WERI-Rb-1 (cell line): ENCODE results near the gene SPTAN1.

Experiments used
- DNase-seq: peaks from one replicate; pipeline ENCODE4 v3.0.0-alpha.2; 2020
- H3K27ac ChIP-seq: fragments of 250-450 bp; sonication (Bioruptor Pico); 2 replicates; pipeline ENCODE4 v1.5.1; 2020; ENCODE audit warnings: mild to moderate bottlenecking, moderate library complexity
- H3K27me3 ChIP-seq: fragments of 250-450 bp; sonication (Bioruptor Pico); 2 replicates; pipeline ENCODE4 v1.5.1; 2021; ENCODE audit warnings: mild to moderate bottlenecking, low read depth, moderate library complexity; ENCODE audit not compliant: insufficient read depth, severe bottlenecking
- H3K36me3 ChIP-seq: fragments of 250-450 bp; sonication (Bioruptor Pico); 2 replicates; pipeline ENCODE4 v1.5.1; 2020; ENCODE audit warnings: mild to moderate bottlenecking, moderate library complexity
- H3K4me3 ChIP-seq: 2 replicates; pipeline ENCODE4 v1.5.1; 2011; ENCODE audit warnings: low read depth, mild to moderate bottlenecking, control low read depth, low read length
- H3K9me3 ChIP-seq: fragments of 250-450 bp; sonication (Bioruptor Pico); 2 replicates; pipeline ENCODE4 v1.5.1; 2021; ENCODE audit warnings: mild to moderate bottlenecking, moderate library complexity; ENCODE audit not compliant: severe bottlenecking
- TF ChIP-seq, protein P1 (sequence below): IDR thresholded peaks from 2 replicates; pipeline ENCODE4 v1.5.1; 2011; ENCODE audit warnings: low read depth, mild to moderate bottlenecking, control low read depth, inconsistent platforms, low read length

SPTAN1 gene

DNA sequence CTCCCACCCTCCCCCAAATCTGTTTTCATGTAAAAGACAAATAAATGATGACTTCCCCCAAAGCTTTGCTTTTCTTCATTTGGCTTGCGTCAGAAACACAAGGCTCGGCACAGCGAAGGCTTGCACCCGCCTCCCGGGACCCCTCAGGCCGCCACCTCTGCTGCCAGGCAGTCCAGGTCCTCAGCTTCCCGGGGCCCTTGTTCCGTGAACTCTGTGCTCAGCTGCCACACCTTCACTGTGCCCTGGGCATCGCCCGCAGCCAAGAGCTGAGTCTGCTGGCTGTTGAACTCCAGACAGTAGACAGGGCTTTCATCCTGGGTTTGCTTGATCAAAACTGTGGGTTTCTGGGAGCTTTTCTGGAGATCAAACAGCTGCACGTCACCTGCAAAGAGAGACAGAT, 81.2 kb downstream of the SPTAN1 start:
- DNase-seq = no peak
- Histone ChIP-seq H3K27me3 (no peaks in the 10 kb centered on the region), H3K36me3 (peaks cover 97% of the 10 kb centered on the region), H3K4me3 (no peak overlapping the region), H3K9me3 (no peaks in the 10 kb centered on the region), H3K27ac (no peak overlapping the region; the same call in 1 of the 2 replicates)
- TF ChIP-seq, protein P1, sequence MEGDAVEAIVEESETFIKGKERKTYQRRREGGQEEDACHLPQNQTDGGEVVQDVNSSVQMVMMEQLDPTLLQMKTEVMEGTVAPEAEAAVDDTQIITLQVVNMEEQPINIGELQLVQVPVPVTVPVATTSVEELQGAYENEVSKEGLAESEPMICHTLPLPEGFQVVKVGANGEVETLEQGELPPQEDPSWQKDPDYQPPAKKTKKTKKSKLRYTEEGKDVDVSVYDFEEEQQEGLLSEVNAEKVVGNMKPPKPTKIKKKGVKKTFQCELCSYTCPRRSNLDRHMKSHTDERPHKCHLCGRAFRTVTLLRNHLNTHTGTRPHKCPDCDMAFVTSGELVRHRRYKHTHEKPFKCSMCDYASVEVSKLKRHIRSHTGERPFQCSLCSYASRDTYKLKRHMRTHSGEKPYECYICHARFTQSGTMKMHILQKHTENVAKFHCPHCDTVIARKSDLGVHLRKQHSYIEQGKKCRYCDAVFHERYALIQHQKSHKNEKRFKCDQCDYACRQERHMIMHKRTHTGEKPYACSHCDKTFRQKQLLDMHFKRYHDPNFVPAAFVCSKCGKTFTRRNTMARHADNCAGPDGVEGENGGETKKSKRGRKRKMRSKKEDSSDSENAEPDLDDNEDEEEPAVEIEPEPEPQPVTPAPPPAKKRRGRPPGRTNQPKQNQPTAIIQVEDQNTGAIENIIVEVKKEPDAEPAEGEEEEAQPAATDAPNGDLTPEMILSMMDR = no peak

DNA sequence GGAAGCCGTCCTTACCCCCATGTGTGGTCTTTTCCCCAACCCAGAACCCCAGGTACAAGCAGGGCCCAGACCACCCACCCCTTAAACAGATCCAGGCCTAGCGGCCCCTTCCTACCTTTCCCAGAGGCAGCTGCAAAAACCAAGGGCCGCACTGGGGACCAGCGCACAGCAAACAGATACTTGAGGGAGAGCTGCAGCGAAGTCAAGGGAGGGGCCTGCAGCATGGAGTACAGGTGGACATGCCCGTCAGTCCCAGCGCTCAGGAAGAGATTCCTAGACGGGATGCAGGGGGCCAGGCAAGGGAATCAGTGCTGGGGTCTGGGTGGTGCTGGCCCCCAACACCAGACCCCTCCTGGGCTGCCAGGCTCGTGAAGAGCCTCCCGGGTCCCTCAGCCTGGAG, 81.7 kb downstream of the SPTAN1 start:
- Histone ChIP-seq H3K36me3 (peaks cover 97% of the 10 kb centered on the region), H3K9me3 (no peaks in the 10 kb centered on the region), H3K4me3 (no peak overlapping the region), H3K27me3 (no peaks in the 10 kb centered on the region), H3K27ac (no peak overlapping the region)
- TF ChIP-seq, protein P1 = no peak
- DNase-seq = no peak

DNA sequence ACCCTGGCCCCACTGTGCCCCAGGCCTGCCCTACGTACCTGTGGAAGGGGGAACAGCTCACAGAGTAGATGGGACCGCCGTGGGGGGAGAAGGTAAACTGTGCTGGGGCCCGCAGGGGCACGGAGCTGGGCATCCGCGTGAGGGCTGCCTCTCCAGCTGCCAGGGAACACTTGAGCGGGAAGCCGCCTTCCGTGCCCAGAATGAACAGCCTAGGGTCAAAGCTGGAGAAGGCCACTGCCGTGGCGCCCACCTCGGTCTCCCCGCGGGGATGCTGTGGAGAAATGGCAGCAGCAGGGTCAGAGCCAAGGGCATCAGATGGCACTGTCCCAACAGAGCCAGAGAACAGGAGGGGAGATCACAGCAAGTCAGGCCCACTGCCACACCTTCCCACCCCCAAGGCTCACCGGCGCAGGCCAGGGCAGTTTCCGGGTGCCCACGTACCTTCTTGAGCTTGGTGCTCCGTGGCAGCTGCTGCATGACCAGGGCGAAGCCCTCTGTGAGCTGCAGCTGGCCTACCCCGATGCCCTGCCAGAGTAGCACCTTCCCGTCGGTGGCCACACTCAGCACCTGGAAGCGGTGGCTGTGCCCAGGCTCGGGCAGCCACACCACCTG, 82.4 kb downstream of the SPTAN1 start:
- no peak for DNase-seq
- TF ChIP-seq, protein P1 = no peak
- Histone ChIP-seq H3K27me3 (no peaks in the 10 kb centered on the region), H3K36me3 (peaks cover 97% of the 10 kb centered on the region), H3K4me3 (no peak overlapping the region), H3K9me3 (no peaks in the 10 kb centered on the region), H3K27ac (no peak overlapping the region; the same call in 1 of the 2 replicates)

DNA sequence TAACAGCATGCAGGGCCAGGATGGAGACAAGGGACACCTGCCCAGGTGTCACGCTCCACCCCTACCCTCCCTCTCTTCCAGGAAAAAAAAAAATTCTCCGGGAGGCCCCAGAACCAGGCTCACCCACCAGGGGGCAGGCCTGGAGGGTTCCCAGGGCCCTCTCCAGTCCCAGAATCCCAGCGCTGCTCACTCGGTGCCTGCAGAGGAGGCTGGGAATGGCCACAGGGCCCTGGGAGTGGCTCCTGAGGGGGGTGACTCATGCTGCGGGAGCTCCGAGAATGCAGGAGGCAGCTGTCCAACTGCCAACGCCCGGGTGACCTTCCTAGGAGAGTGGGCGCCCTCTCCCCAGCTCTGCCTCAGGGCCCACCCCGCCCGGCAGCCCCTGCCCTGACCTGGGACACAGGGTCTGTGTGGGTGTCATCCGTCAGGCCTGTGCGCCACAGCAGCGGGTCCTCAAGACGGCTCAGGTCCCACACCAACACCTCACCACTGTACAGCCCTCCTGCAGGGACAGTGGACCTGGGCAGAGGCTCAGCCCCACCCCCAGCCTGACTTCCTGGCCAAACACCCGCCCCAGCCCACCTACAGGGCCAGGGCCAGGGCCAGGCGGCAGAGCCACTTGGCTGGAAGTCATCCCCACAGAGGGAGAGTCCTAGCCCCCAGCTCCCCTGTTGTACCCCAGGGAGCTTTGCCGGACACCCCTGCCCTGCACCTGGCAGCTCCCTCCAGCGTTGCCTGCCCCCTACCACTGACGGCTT, 83.1 kb downstream of the SPTAN1 start:
- Histone ChIP-seq H3K9me3 (no peaks in the 10 kb centered on the region), H3K27me3 (no peaks in the 10 kb centered on the region), H3K36me3 (peaks cover 95% of the 10 kb centered on the region), H3K4me3 (no peak overlapping the region), H3K27ac (no peak overlapping the region)
- TF ChIP-seq, protein P1 = peak; percentile 71
- DNase-seq = peak; percentile 80

DNA sequence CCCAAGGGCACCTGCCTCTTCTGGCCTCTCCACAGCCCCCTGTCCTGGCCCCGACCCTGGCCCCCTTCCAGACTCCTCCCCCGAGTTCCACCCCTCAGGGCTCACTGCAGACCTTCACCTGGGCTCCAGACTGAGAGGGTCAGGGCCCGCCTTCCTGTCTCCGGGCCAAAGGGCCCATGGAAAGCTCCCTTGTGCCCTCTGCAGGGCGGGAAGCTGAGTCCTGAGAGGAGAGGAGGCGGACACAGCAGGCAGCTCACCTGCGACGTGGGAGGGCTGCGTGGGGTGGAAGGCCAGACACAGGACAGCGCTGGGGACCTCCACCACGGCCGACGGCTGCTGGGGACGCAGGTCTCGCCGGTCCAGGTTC, 83.6 kb downstream of the SPTAN1 start:
- H3K27ac ChIP-seq = 0 out of 2 replicates have a peak overlapping the region, but pooled peaks have one; percentile 10
- DNase-seq = peak; percentile 49
- no peaks in the 10 kb centered on the region for H3K27me3 ChIP-seq
- H3K36me3 ChIP-seq = peaks cover 94% of the 10 kb centered on the region
- TF ChIP-seq, protein P1 = 0 out of 2 replicates have a peak, but pooled peaks have one; percentile 16
- no peaks in the 10 kb centered on the region for H3K9me3 ChIP-seq
- H3K4me3 ChIP-seq = no peak overlapping the region
